Calu3 (cell line): ENCODE measurements around the gene GAGE12H. TPM values are rescaled to one million over a fixed set of nuclear protein-coding genes. Genes with fewer than 3 reads are reported as not detected.
"Not testable (repeated sequence)": the region's sequence is repeated elsewhere in the genome, so short reads cannot be mapped to it uniquely, and the experiment has no call there.

Source experiments
- BruUV-seq: library from RNA; stranded (reverse); fragments of 400-500 nt; replicated peaks from 2 replicates; lab custom pipeline; 2021; lab: Mats Ljungman, UMichigan
- CTCF ChIA-PET: fragments of 300-600 bp; sonication (Branson Sonifier 250); formaldehyde crosslinking; loops from one replicate; lab custom pipeline; 2022; ENCODE audit warnings: antibody characterized with exemption; lab: Charles Lee
- DNase-seq: peaks from one replicate; pipeline ENCODE4 v3.0.0; 2022
- H3K27ac Mint-ChIP-seq: one replicate; pipeline ENCODE4 v1.8.0; 2022; ENCODE audit warnings: mixed read lengths; ENCODE audit not compliant: unreplicated experiment
- H3K27me3 Mint-ChIP-seq: one replicate; pipeline ENCODE4 v1.8.0; 2022; ENCODE audit warnings: mixed read lengths; ENCODE audit not compliant: unreplicated experiment
- H3K36me3 Mint-ChIP-seq: one replicate; pipeline ENCODE4 v1.8.0; 2022; ENCODE audit warnings: mild to moderate bottlenecking, moderate library complexity, mixed read lengths; ENCODE audit not compliant: insufficient read depth, unreplicated experiment
- H3K4me1 Mint-ChIP-seq: one replicate; pipeline ENCODE4 v1.8.0; 2022; ENCODE audit warnings: mild to moderate bottlenecking, low read depth, mixed read lengths; ENCODE audit not compliant: unreplicated experiment
- H3K4me3 Mint-ChIP-seq: one replicate; pipeline ENCODE4 v1.8.0; 2022; ENCODE audit warnings: mild to moderate bottlenecking, low read depth, moderate library complexity, mixed read lengths; ENCODE audit not compliant: unreplicated experiment
- H3K9me3 Mint-ChIP-seq: one replicate; pipeline ENCODE4 v1.8.0; 2022; ENCODE audit warnings: low read depth, mixed read lengths; ENCODE audit not compliant: unreplicated experiment
- CTCF ChIP-seq: fragments of 200-600 bp; IDR thresholded peaks from one replicate; pipeline ENCODE4 v1.8.0; 2022; ENCODE audit warnings: antibody characterized with exemption; ENCODE audit not compliant: unreplicated experiment
- intact Hi-C: fragments of 100-400 bp; cut with micrococcal nuclease; formaldehyde crosslinking; loops from one replicate; pipeline ENCODE4 v1.10.0; 2022; ENCODE audit not compliant: unreplicated experiment
- total RNA-seq: library from RNA; stranded (reverse); gene quantifications from 2 replicates; pipeline ENCODE4 v1.2.3, GENCODE V29; 2022

GAGE12H gene
- total RNA-seq, 1 experiment from 2014 or later = not detected

- intact Hi-C loops, H3K4me1 Mint-ChIP-seq, BruUV-seq, H3K27ac Mint-ChIP-seq, H3K4me3 Mint-ChIP-seq, CTCF ChIA-PET, H3K36me3 Mint-ChIP-seq, H3K9me3 Mint-ChIP-seq, H3K27me3 Mint-ChIP-seq: not testable (repeated sequence)
- DNase-seq = peak; percentile 8
These were observed 10.2 kb downstream of the GAGE12H start for GRCh38 chrX:49589769-49590478.

- H3K27ac Mint-ChIP-seq, BruUV-seq, H3K9me3 Mint-ChIP-seq, intact Hi-C loops, H3K4me1 Mint-ChIP-seq, H3K27me3 Mint-ChIP-seq, H3K4me3 Mint-ChIP-seq, CTCF ChIA-PET, H3K36me3 Mint-ChIP-seq, DNase-seq: not testable (repeated sequence)
These were observed 10.7 kb downstream of the GAGE12H start for GRCh38 chrX:49590488-49590887.

GRCh38 chrX:49598720-49599119, 19.0 kb downstream of the GAGE12H start, which contains the start of gene GAGE1:
Gene GAGE1, plus strand, starts transcription at chrX:49599020. Its CDS starts 1,155 bp downstream, at chrX:49600175.
- DNase-seq, CTCF ChIA-PET, H3K9me3 Mint-ChIP-seq, H3K4me3 Mint-ChIP-seq, H3K27me3 Mint-ChIP-seq, BruUV-seq, H3K4me1 Mint-ChIP-seq, intact Hi-C loops, H3K27ac Mint-ChIP-seq, H3K36me3 Mint-ChIP-seq: not testable (repeated sequence)

GRCh38 chrX:49610718-49611310, 31.1 kb downstream of the GAGE12H start:
- no peaks in the 10 kb centered on the region for H3K4me1 Mint-ChIP-seq

GRCh38 chrX:49618574-49618973, 38.8 kb downstream of the GAGE12H start:
- intact Hi-C loops = no loop called here
- Mint-ChIP-seq H3K9me3 (no peaks in the 10 kb centered on the region), H3K27me3 (no peaks in the 10 kb centered on the region), H3K27ac (no peak overlapping the region), H3K4me1 (no peaks in the 10 kb centered on the region), H3K4me3 (no peak overlapping the region), H3K36me3 (no peaks in the 10 kb centered on the region)
- DNase-seq = no peak
- no TSS peak for BruUV-seq
- CTCF ChIA-PET = no interaction called here
- TF ChIP-seq CTCF = no peak

More at GRCh38 chrX:49610718-49611310, 31.1 kb downstream of the GAGE12H start:
- CTCF ChIA-PET = no interaction called here
- Mint-ChIP-seq H3K27ac (no peak overlapping the region), H3K27me3 (peaks cover 13% of the 10 kb centered on the region), H3K9me3 (no peaks in the 10 kb centered on the region), H3K36me3 (no peaks in the 10 kb centered on the region), H3K4me3 (no peak overlapping the region)
- intact Hi-C loops = no loop called here
- no peak for TF ChIP-seq CTCF
- no TSS peak for BruUV-seq
- no peak for DNase-seq
